ENCODE results near the gene SLCO4A1.

Gene SLCO4A1

GRCh38 chr20:62628691-62629090 is 13.6 kb upstream of the SLCO4A1 start:
- no peaks in the 10 kb centered on the region for H3K9me3 ChIP-seq (ENCODE audit: control insufficient read depth, low read length)
- H3K4me1 ChIP-seq (ENCODE audit: control insufficient read depth, insufficient read depth, low read length): peaks cover 22% of the 10 kb centered on the region
- no peaks in the 10 kb centered on the region for H3K36me3 ChIP-seq (ENCODE audit: control insufficient read depth, insufficient read depth, low read length)
- H3K4me3 ChIP-seq (ENCODE audit: low read length): no peak overlapping the region
- H3K9ac ChIP-seq (ENCODE audit: low read length): no peak overlapping the region
- peaks cover 5% of the 10 kb centered on the region for H3K27me3 ChIP-seq (ENCODE audit: control insufficient read depth, insufficient read depth, low read length)

GRCh38 chr20:62629864-62630470 is 12.3 kb upstream of the SLCO4A1 start:
- Histone ChIP-seq H3K4me1 (ENCODE audit: control insufficient read depth, insufficient read depth, low read length) (peaks cover 10% of the 10 kb centered on the region), H3K9me3 (ENCODE audit: control insufficient read depth, low read length) (no peaks in the 10 kb centered on the region), H3K9ac (ENCODE audit: low read length) (no peak overlapping the region), H3K36me3 (ENCODE audit: control insufficient read depth, insufficient read depth, low read length) (no peaks in the 10 kb centered on the region), H3K4me3 (ENCODE audit: low read length) (no peak overlapping the region), H3K27me3 (ENCODE audit: control insufficient read depth, insufficient read depth, low read length) (peaks cover 11% of the 10 kb centered on the region)

GRCh38 chr20:62631336-62632308 is 10.7 kb upstream of the SLCO4A1 start:
- no peaks in the 10 kb centered on the region for H3K36me3 ChIP-seq (ENCODE audit: control insufficient read depth, insufficient read depth, low read length)
- H3K27me3 ChIP-seq (ENCODE audit: control insufficient read depth, insufficient read depth, low read length): peaks cover 18% of the 10 kb centered on the region

GRCh38 chr20:62632575-62633090 is 9.7 kb upstream of the SLCO4A1 start:
- no peaks in the 10 kb centered on the region for H3K4me1 ChIP-seq (ENCODE audit: control insufficient read depth, insufficient read depth, low read length)
- H3K27me3 ChIP-seq (ENCODE audit: control insufficient read depth, insufficient read depth, low read length): peaks cover 22% of the 10 kb centered on the region
- H3K9me3 ChIP-seq (ENCODE audit: control insufficient read depth, low read length): no peaks in the 10 kb centered on the region
- no peak overlapping the region for H3K9ac ChIP-seq (ENCODE audit: low read length)
- H3K36me3 ChIP-seq (ENCODE audit: control insufficient read depth, insufficient read depth, low read length): no peaks in the 10 kb centered on the region
- H3K4me3 ChIP-seq (ENCODE audit: low read length): no peak overlapping the region

More at GRCh38 chr20:62631336-62632308, 10.7 kb upstream of the SLCO4A1 start:
- Histone ChIP-seq H3K4me3 (ENCODE audit: low read length) (no peak overlapping the region), H3K4me1 (ENCODE audit: control insufficient read depth, insufficient read depth, low read length) (no peaks in the 10 kb centered on the region), H3K9ac (ENCODE audit: low read length) (no peak overlapping the region), H3K9me3 (ENCODE audit: control insufficient read depth, low read length) (no peaks in the 10 kb centered on the region)

GRCh38 chr20:62633598-62634329 is 8.5 kb upstream of the SLCO4A1 start:
- no peaks in the 10 kb centered on the region for H3K4me1 ChIP-seq (ENCODE audit: control insufficient read depth, insufficient read depth, low read length)
- H3K9ac ChIP-seq (ENCODE audit: low read length): no peak overlapping the region
- H3K27me3 ChIP-seq (ENCODE audit: control insufficient read depth, insufficient read depth, low read length): peaks cover 22% of the 10 kb centered on the region
- no peaks in the 10 kb centered on the region for H3K9me3 ChIP-seq (ENCODE audit: control insufficient read depth, low read length)
- no peak overlapping the region for H3K4me3 ChIP-seq (ENCODE audit: low read length)
- no peaks in the 10 kb centered on the region for H3K36me3 ChIP-seq (ENCODE audit: control insufficient read depth, insufficient read depth, low read length)

GRCh38 chr20:62634330-62634967 is 7.9 kb upstream of the SLCO4A1 start:
- Histone ChIP-seq H3K27me3 (ENCODE audit: control insufficient read depth, insufficient read depth, low read length) (peaks cover 22% of the 10 kb centered on the region), H3K4me1 (ENCODE audit: control insufficient read depth, insufficient read depth, low read length) (no peaks in the 10 kb centered on the region), H3K9me3 (ENCODE audit: control insufficient read depth, low read length) (no peaks in the 10 kb centered on the region), H3K9ac (ENCODE audit: low read length) (no peak overlapping the region), H3K4me3 (ENCODE audit: low read length) (no peak overlapping the region), H3K36me3 (ENCODE audit: control insufficient read depth, insufficient read depth, low read length) (no peaks in the 10 kb centered on the region)

GRCh38 chr20:62635232-62635631 is 7.1 kb upstream of the SLCO4A1 start:
- H3K36me3 ChIP-seq (ENCODE audit: control insufficient read depth, insufficient read depth, low read length): no peaks in the 10 kb centered on the region
- H3K4me3 ChIP-seq (ENCODE audit: low read length): no peak overlapping the region
- no peaks in the 10 kb centered on the region for H3K4me1 ChIP-seq (ENCODE audit: control insufficient read depth, insufficient read depth, low read length)
- H3K27me3 ChIP-seq (ENCODE audit: control insufficient read depth, insufficient read depth, low read length): peaks cover 22% of the 10 kb centered on the region
- no peaks in the 10 kb centered on the region for H3K9me3 ChIP-seq (ENCODE audit: control insufficient read depth, low read length)
- no peak overlapping the region for H3K9ac ChIP-seq (ENCODE audit: low read length)

GRCh38 chr20:62635852-62636251 is 6.5 kb upstream of the SLCO4A1 start:
- H3K9me3 ChIP-seq (ENCODE audit: control insufficient read depth, low read length): no peaks in the 10 kb centered on the region
- H3K27me3 ChIP-seq (ENCODE audit: control insufficient read depth, insufficient read depth, low read length): peaks cover 22% of the 10 kb centered on the region
- no peak overlapping the region for H3K4me3 ChIP-seq (ENCODE audit: low read length)
- H3K9ac ChIP-seq (ENCODE audit: low read length): no peak overlapping the region
- H3K36me3 ChIP-seq (ENCODE audit: control insufficient read depth, insufficient read depth, low read length): no peaks in the 10 kb centered on the region
- no peaks in the 10 kb centered on the region for H3K4me1 ChIP-seq (ENCODE audit: control insufficient read depth, insufficient read depth, low read length)

GRCh38 chr20:62636446-62636845 is 5.9 kb upstream of the SLCO4A1 start:
- Histone ChIP-seq H3K27me3 (ENCODE audit: control insufficient read depth, insufficient read depth, low read length) (peaks cover 25% of the 10 kb centered on the region), H3K9ac (ENCODE audit: low read length) (no peak overlapping the region)

GRCh38 chr20:62637110-62637509 is 5.2 kb upstream of the SLCO4A1 start:
- H3K4me3 ChIP-seq (ENCODE audit: low read length): no peak overlapping the region
- no peaks in the 10 kb centered on the region for H3K9me3 ChIP-seq (ENCODE audit: control insufficient read depth, low read length)
- H3K36me3 ChIP-seq (ENCODE audit: control insufficient read depth, insufficient read depth, low read length): no peaks in the 10 kb centered on the region
- H3K9ac ChIP-seq (ENCODE audit: low read length): no peak overlapping the region
- peaks cover 25% of the 10 kb centered on the region for H3K27me3 ChIP-seq (ENCODE audit: control insufficient read depth, insufficient read depth, low read length)
- peaks cover 7% of the 10 kb centered on the region for H3K4me1 ChIP-seq (ENCODE audit: control insufficient read depth, insufficient read depth, low read length)

More at GRCh38 chr20:62636446-62636845, 5.9 kb upstream of the SLCO4A1 start:
- H3K4me1 ChIP-seq (ENCODE audit: control insufficient read depth, insufficient read depth, low read length): peaks cover 1% of the 10 kb centered on the region
- no peaks in the 10 kb centered on the region for H3K9me3 ChIP-seq (ENCODE audit: control insufficient read depth, low read length)
- no peaks in the 10 kb centered on the region for H3K36me3 ChIP-seq (ENCODE audit: control insufficient read depth, insufficient read depth, low read length)
- H3K4me3 ChIP-seq (ENCODE audit: low read length): no peak overlapping the region

- Histone ChIP-seq H3K27me3 (ENCODE audit: control insufficient read depth, insufficient read depth, low read length) (peaks cover 25% of the 10 kb centered on the region), H3K4me1 (ENCODE audit: control insufficient read depth, insufficient read depth, low read length) (peaks cover 7% of the 10 kb centered on the region), H3K9ac (ENCODE audit: low read length) (no peak overlapping the region), H3K4me3 (ENCODE audit: low read length) (no peak overlapping the region), H3K9me3 (ENCODE audit: control insufficient read depth, low read length) (no peaks in the 10 kb centered on the region), H3K36me3 (ENCODE audit: control insufficient read depth, insufficient read depth, low read length) (no peaks in the 10 kb centered on the region)
Observed at GRCh38 chr20:62637521-62638054, 4.7 kb upstream of the SLCO4A1 start.
